HepG2 (cell line): Measurements from ENCODE around the gene SPN. TPM values are rescaled to one million over a fixed set of nuclear protein-coding genes. Genes with fewer than 3 reads are reported as not detected.

Source experiments
- CREM ChIP-seq, 2 experiments: sonication (generic) in 1 of 2; formaldehyde crosslinking in 1 of 2; IDR thresholded peaks; 2 replicates each; pipeline versions ENCODE4 v1.4.0 to v1.6.1; 2016 to 2020; ENCODE audit warnings: antibody characterized with exemption in 1 of 2, mild to moderate bottlenecking in 1 of 2, missing genetic modification reagents in 1 of 2
- ELF1 ChIP-seq: sonication (generic); formaldehyde crosslinking; IDR thresholded peaks from 2 replicates; pipeline ENCODE4 v1.4.0; 2020; ENCODE audit warnings: missing genetic modification reagents
- MAZ ChIP-seq, 2 experiments: sonication (generic) in 1 of 2; formaldehyde crosslinking in 1 of 2; IDR thresholded peaks; 2 replicates each; pipeline versions ENCODE4 v1.5.0 to v1.6.1; 2012 to 2020; ENCODE audit warnings: low read depth in 2 of 2, mild to moderate bottlenecking in 2 of 2, borderline replicate concordance in 1 of 2, improper control_type of control experiment in 1 of 2, low read length in 1 of 2, missing genetic modification reagents in 1 of 2, moderate library complexity in 1 of 2
- MIER3 ChIP-seq: IDR thresholded peaks from 2 replicates; pipeline ENCODE4 v1.6.1; 2016; ENCODE audit warnings: missing compliant biosample characterization, borderline replicate concordance
- NBN ChIP-seq: fragments of 450-650 bp; conservative IDR thresholded peaks from 2 replicates; pipeline ENCODE4 v1.6.1; 2017
- PRDM10 ChIP-seq: sonication (generic); formaldehyde crosslinking; IDR thresholded peaks from 2 replicates; pipeline ENCODE4 v1.4.0; 2020; ENCODE audit warnings: low read depth, missing genetic modification reagents
- SNAPC2 ChIP-seq: sonication (generic); formaldehyde crosslinking; IDR thresholded peaks from 2 replicates; pipeline ENCODE4 v1.8.1; 2022; ENCODE audit warnings: mild to moderate bottlenecking, missing genetic modification reagents
- TGIF2 ChIP-seq: IDR thresholded peaks from 2 replicates; pipeline ENCODE4 v1.6.1; 2016; ENCODE audit warnings: control low read depth, missing compliant biosample characterization
- ZNF841 ChIP-seq: sonication (generic); formaldehyde crosslinking; IDR thresholded peaks from 2 replicates; pipeline ENCODE4 v1.8.1; 2023; ENCODE audit warnings: missing genetic modification reagents, borderline replicate concordance
- polyA plus RNA-seq, 8 experiments: library from polyadenylated mRNA; depleted of rRNA in 3 of 8; stranded (reverse) in 7 of 8; unstranded in 1 of 8; fragments of >200 nt; fragmentation: Illumina TruSeq in 4 of 8; extraction: Trizol in 4 of 8; gene quantifications; 2 replicates each; pipeline versions ENCODE4 v1.2.1 to v1.2.3, GENCODE V29; 2011 to 2016; ENCODE audit warnings: low read depth in 4 of 8, missing spikeins in 1 of 8, mixed read lengths in 1 of 8; ENCODE audit not compliant: insufficient read depth in 1 of 8
- total RNA-seq, 5 experiments: library from RNA; depleted of rRNA; stranded (reverse); fragments of >200 nt; fragmentation: Illumina TruSeq; extraction: Trizol; gene quantifications; 2 replicates each; pipeline ENCODE4 v1.2.3, GENCODE V29; 2016; ENCODE audit warnings: low read depth in 1 of 5

Gene SPN
- total and polyA plus RNA-seq, 2 of the 13 experiments (the other 11 are each of a cell fraction or from before 2014, with no cell fraction given): 0.22 to 1.6 TPM

DNA sequence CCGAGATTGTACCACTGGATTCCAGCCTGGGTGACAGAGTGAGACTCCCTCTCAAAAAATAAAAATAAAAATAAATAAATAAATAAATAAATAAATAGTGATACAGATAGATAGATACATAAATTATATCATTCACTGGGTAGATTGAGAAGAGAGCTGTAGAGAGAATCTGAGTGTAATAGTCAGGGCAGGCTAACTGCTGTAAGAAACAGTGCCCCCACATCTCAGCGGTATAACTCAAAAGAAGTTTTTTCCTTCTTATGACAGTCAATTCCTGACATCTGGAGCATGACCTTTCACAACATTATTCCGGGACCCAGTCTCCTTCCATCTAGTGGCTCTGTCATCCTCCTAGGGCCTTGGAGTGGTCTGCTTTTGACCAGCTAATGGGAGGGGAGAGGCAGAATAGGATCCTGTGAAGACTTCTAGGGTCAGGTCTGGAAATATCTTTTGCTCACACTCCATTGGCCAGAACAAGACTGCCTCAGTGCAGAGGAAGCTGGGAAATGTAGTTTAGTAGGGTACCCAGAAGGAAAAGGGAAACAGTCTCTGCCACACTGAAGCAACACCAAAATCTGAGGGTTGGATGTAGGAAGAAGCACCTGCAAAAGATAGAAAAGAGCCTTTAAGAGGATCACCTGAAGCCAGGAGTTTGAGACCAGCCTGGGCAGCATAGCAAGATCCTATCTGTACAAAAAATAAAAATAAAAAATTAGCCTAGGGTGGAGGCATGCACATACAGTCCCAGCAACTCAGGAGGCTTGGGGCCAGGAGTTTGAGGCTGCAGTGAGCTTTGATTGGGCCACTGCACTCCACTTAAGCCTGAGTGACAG, 13.0 kb downstream of the SPN start (continued):
- TF ChIP-seq MAZ (IDR thresholded peaks at IDR 0.05; ENCODE audit: borderline replicate concordance, low read depth, low read length): no peak
- no peak for TF ChIP-seq MAZ (CRISPR knock-in tag; IDR thresholded peaks at IDR 0.05; ENCODE audit: low read depth)
- no peak for TF ChIP-seq NBN
- no peak for TF ChIP-seq SNAPC2 (CRISPR knock-in tag)
- peak; percentile 70 for TF ChIP-seq ELF1
- 0 out of 2 replicates have a peak, but pooled peaks have one; percentile 23 for TF ChIP-seq MIER3
- TF ChIP-seq CREM (IDR thresholded peaks at IDR 0.05): peak; percentile 29; the same call in 1 of the 2 replicates
- TF ChIP-seq CREM (CRISPR knock-in tag; IDR thresholded peaks at IDR 0.05): no peak
- TF ChIP-seq TGIF2: 0 out of 2 replicates have a peak, but pooled peaks have one; percentile 28
- no peak for TF ChIP-seq ZNF841
- peak; percentile 34; the same call in 1 of the 2 replicates for TF ChIP-seq PRDM10 (CRISPR knock-in tag)
